Thoracic aorta (tissue), 2 donors: ENCODE results near the gene HDAC9. TPM values are rescaled to one million over a fixed set of nuclear protein-coding genes. Genes with fewer than 3 reads are reported as not detected.
A peak's percentile ranks its signal among the peaks of the same experiment; 100 is the strongest.
"Not testable (repeated sequence)": the region's sequence is repeated elsewhere in the genome, so short reads cannot be mapped to it uniquely, and the experiment has no call there.

ENCODE experiments used
- ATAC-seq: fragments of 150-250 bp; one replicate; pipeline ENCODE4 v1.8.0; 2017; ENCODE audit warnings: low read depth; ENCODE audit not compliant: insufficient number of reproducible peaks, low FRiP score
- DNase-seq: peaks from one replicate; pipeline ENCODE4 v3.0.0-alpha.2; 2020; ENCODE audit warnings: low spot score
- H3K27ac ChIP-seq, 2 donors: fragments of 200-600 bp; sonication (generic); 1 replicate in 1 of 2; 2 replicates in 1 of 2; pipeline ENCODE4 v1.5.1; 2016; ENCODE audit warnings: mild to moderate bottlenecking in 2 of 2, moderate library complexity in 2 of 2
- H3K27me3 ChIP-seq: fragments of 200-600 bp; sonication (generic); replicated peaks from 2 replicates; pipeline ENCODE4 v1.6.0; 2016; ENCODE audit warnings: mild to moderate bottlenecking; ENCODE audit not compliant: insufficient read depth
- H3K36me3 ChIP-seq: fragments of 200-600 bp; sonication (generic); one replicate; pipeline ENCODE4 v1.5.1; 2016
- H3K4me1 ChIP-seq, 2 donors: fragments of 200-600 bp; sonication (generic); 1 replicate in 1 of 2; 2 replicates in 1 of 2; pipeline versions ENCODE4 v1.5.1 to v1.6.0; 2016; ENCODE audit warnings: low read depth in 2 of 2, mild to moderate bottlenecking in 1 of 2; ENCODE audit not compliant: control insufficient read depth in 1 of 2
- H3K4me3 ChIP-seq: fragments of 200-600 bp; sonication (generic); 2 replicates; pipeline ENCODE4 v1.5.1; 2016; ENCODE audit warnings: mild to moderate bottlenecking
- H3K9me3 ChIP-seq: fragments of 200-600 bp; sonication (generic); 2 replicates; pipeline ENCODE4 v1.5.1; 2016
- total RNA-seq, 2 donors: library from RNA; depleted of rRNA; stranded (reverse); fragments of >200 nt; gene quantifications; one replicate each; pipeline versions ENCODE4 v1.1.0 to v1.2.3, GENCODE V29; 2016
- TF ChIP-seq, protein P1 (sequence below): fragments of 200-600 bp; sonication (generic); IDR thresholded peaks from one replicate; pipeline ENCODE4 v1.5.1; 2019; ENCODE audit warnings: antibody characterized with exemption

The HDAC9 gene
- total RNA-seq, 2 donors from 2014 or later, result 64.1 to 81.6 TPM

DNA sequence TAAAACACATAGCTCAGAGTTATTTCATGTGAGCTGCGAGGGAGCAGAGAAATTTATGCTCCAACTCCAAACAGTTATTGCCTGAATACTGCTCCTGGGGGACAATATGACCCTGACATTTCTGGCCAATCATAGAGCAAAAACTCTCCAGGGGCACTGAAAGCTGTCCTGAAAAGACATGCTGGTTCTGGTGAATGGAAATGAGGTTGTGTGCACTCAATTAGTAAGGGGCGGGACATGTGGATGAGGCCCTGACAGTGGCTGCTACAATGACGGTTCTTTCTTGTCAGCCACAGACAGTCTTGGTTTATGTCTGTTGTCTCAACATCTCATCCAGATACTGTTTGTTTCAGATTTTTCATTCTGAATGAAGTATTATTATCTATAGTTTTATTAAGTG, 470.1 kb downstream of the HDAC9 start:
- H3K27me3 ChIP-seq, result no peaks in the 10 kb centered on the region
- H3K9me3 ChIP-seq, result no peaks in the 10 kb centered on the region
- H3K27ac ChIP-seq, result no peak overlapping the region
- H3K36me3 ChIP-seq, result no peaks in the 10 kb centered on the region
- no peak for DNase-seq
- H3K4me1 ChIP-seq, result no peaks in the 10 kb centered on the region
- TF ChIP-seq, protein P1, sequence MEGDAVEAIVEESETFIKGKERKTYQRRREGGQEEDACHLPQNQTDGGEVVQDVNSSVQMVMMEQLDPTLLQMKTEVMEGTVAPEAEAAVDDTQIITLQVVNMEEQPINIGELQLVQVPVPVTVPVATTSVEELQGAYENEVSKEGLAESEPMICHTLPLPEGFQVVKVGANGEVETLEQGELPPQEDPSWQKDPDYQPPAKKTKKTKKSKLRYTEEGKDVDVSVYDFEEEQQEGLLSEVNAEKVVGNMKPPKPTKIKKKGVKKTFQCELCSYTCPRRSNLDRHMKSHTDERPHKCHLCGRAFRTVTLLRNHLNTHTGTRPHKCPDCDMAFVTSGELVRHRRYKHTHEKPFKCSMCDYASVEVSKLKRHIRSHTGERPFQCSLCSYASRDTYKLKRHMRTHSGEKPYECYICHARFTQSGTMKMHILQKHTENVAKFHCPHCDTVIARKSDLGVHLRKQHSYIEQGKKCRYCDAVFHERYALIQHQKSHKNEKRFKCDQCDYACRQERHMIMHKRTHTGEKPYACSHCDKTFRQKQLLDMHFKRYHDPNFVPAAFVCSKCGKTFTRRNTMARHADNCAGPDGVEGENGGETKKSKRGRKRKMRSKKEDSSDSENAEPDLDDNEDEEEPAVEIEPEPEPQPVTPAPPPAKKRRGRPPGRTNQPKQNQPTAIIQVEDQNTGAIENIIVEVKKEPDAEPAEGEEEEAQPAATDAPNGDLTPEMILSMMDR, result no peak
- no peak overlapping the region for H3K4me3 ChIP-seq
- ATAC-seq, result no peak

DNA sequence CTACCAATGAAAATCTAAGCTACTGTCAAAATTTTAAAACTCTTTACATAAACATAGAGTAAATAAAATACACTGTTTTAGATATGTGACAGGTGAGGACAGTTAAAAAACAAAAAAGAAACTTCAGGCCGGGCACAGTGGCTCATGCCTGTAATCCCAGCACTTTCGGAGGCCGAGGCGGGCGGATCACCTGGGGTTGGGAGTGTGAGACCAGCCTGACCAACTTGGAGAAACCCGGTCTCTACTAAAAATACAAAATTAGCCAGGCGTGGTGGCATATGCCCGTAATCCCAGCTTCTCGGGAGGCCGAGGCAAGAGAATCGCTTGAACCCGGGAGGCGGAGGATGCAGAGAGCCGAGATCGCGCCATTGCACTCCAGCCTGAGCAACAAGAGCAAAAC, 472.2 kb downstream of the HDAC9 start:
- H3K4me1 ChIP-seq, H3K36me3 ChIP-seq, DNase-seq, H3K4me3 ChIP-seq, ATAC-seq, H3K27ac ChIP-seq, H3K27me3 ChIP-seq, H3K9me3 ChIP-seq: not testable (repeated sequence)

DNA sequence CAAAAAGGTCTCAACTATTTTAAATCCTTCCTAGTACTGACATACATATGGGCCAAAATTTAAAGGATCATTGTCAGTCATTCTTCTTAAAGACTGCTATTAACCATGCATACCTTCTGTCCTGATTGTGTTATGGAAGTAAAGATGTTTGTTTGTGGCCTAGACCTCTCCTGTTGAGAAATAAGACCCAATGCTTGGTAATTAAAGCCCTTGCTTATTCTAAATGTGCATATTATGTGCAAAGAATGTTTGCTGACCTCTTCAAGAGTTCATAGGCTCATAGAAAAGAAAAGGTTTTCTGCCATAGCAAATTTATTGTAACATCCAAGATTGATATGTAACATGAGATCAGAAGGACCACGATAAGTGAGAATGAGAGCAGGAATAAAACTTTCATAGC, 476.3 kb downstream of the HDAC9 start:
- ATAC-seq, result no peak

DNA sequence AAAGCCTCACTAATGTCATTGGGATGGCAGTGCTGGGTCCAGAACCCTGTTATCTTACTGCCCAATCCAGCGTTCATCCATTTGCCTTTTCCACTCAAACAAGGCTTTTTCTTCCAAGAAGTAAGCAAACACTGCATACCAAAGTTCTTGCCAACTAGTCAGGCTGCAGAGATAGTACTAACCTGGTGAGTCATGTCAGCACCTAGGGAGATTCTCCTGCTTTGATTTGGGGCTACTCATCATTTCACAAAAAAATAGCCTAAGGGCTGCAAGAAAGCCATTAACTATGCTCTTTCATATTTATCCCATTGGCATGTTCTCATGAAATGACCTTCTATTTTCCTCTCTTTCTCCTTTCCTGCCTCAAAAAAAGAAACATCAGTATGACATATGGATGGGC, 479.3 kb downstream of the HDAC9 start:
- no peak for ATAC-seq
- Histone ChIP-seq H3K27me3 (no peaks in the 10 kb centered on the region), H3K27ac (peak overlapping the region; percentile 52 to 78), H3K4me1 (peaks cover 29 to 47% of the 10 kb centered on the region in 2 donors), H3K4me3 (no peak overlapping the region), H3K9me3 (no peaks in the 10 kb centered on the region), H3K36me3 (no peaks in the 10 kb centered on the region)
- no peak for DNase-seq
- TF ChIP-seq, protein P1, result no peak

More for the DNA sequence above, 476.3 kb downstream of the HDAC9 start:
- Histone ChIP-seq H3K4me1 (peaks cover 13 to 29% of the 10 kb centered on the region in 2 donors), H3K4me3 (no peak overlapping the region), H3K27ac (no peak overlapping the region), H3K36me3 (no peaks in the 10 kb centered on the region), H3K27me3 (no peaks in the 10 kb centered on the region), H3K9me3 (no peaks in the 10 kb centered on the region)
- no peak for DNase-seq
- TF ChIP-seq, protein P1, result no peak

DNA sequence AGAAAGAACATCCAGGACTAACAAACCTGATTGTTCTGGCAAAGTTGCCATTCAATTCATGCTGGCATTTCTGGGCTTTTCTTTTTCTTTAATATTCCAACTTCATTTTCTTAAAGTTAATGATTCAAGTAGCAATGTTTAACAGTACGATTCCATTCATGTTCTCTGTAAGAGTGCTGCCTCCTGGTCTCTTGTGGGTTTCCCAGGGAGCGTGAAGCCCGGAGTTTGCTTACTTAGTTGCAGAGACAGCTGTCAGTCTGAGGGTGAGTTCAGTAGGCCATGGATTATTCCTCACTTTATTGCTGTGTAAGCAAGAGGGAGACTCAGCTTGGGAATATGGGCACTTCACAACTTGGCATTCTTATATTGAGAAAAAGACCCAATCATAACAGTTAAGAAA, 479.7 kb downstream of the HDAC9 start:
- no peak for DNase-seq
- no peak for ATAC-seq
- H3K27ac ChIP-seq, result peak overlapping the region; percentile 52 to 78
- peaks cover 29 to 47% of the 10 kb centered on the region in 2 donors for H3K4me1 ChIP-seq
- no peaks in the 10 kb centered on the region for H3K36me3 ChIP-seq
- H3K9me3 ChIP-seq, result no peaks in the 10 kb centered on the region
- no peaks in the 10 kb centered on the region for H3K27me3 ChIP-seq
- no peak overlapping the region for H3K4me3 ChIP-seq
- TF ChIP-seq, protein P1, result no peak

DNA sequence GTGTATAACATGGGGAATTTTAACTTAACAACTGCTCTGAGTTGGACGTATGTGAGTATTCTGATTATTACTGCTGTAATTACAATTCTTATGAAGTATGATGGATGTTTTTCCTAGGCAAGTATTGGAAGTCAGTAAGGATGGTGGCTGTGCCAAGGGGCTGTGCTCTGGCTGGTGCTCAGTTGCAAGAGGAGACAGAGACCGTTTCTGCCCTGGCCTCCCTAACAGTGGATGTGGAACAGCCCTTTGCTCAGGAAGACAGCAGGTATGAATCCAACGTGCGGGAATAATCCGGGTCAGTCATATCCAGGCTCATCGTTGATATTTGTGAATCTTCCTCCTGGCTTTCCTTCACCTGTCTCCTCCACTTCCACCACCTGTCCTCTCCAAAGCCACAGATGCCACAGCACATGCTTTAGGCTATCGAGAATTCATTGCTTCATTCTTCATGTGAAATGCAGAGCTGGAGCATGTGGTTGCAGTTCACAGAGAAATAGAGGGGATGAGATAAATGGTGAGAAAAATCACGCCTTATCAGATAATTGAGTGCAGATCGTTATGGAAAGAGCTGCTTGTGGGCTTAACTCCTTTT, 480.2 kb downstream of the HDAC9 start:
- H3K27me3 ChIP-seq, result no peaks in the 10 kb centered on the region
- ATAC-seq, result no peak
- no peak for DNase-seq
- H3K4me3 ChIP-seq, result no peak overlapping the region
- peak overlapping the region; percentile 52 to 78 for H3K27ac ChIP-seq
- H3K4me1 ChIP-seq, result peaks cover 29 to 47% of the 10 kb centered on the region in 2 donors
- TF ChIP-seq, protein P1, result no peak
- H3K9me3 ChIP-seq, result no peaks in the 10 kb centered on the region
- H3K36me3 ChIP-seq, result no peaks in the 10 kb centered on the region
